GM21576 (cell line): ENCODE results near the gene P3H3.
A peak's percentile ranks its signal among the peaks of the same experiment; 100 is the strongest.

Experiments used
- ATAC-seq: cut with Tn5 transposase; IDR thresholded peaks from one replicate; pipeline ENCODE4 v1.9.1; 2021; ENCODE audit warnings: mild to moderate bottlenecking, moderate library complexity; ENCODE audit not compliant: unreplicated experiment

P3H3 gene

GRCh38 chr12:6827982-6828780 is at the start of gene P3H3:
Gene P3H3 (plus strand): TSS chr12:6828407. CDS start chr12:6828441, 34 bp downstream.
- ATAC-seq, result no peak

GRCh38 chr12:6778574-6779550 is 49.3 kb upstream of the P3H3 start:
- ATAC-seq, result peak; percentile 73

- ATAC-seq, result no peak
These were observed 48.3 kb upstream of the P3H3 start for GRCh38 chr12:6779708-6780432.

- no peak for ATAC-seq
These were observed 47.6 kb upstream of the P3H3 start for GRCh38 chr12:6780573-6780972.

- ATAC-seq, result no peak
These were observed 46.1 kb upstream of the P3H3 start for GRCh38 chr12:6782119-6782518.

- no peak for ATAC-seq
These were observed 45.2 kb upstream of the P3H3 start for GRCh38 chr12:6782850-6783566.

GRCh38 chr12:6783828-6784227 is 44.4 kb upstream of the P3H3 start:
- ATAC-seq, result no peak

GRCh38 chr12:6784296-6784695 is 43.9 kb upstream of the P3H3 start:
- ATAC-seq, result no peak

- ATAC-seq, result no peak
These were observed 43.4 kb upstream of the P3H3 start for GRCh38 chr12:6784761-6785160.

- ATAC-seq, result no peak
These were observed 41.7 kb upstream of the P3H3 start for GRCh38 chr12:6786416-6787094.

- ATAC-seq, result no peak
These were observed 40.9 kb upstream of the P3H3 start for GRCh38 chr12:6787309-6787708.

- ATAC-seq, result no peak
These were observed 39.0 kb upstream of the P3H3 start, which contains the start of gene CD4 for GRCh38 chr12:6788972-6789924. Gene CD4 (plus strand): TSS chr12:6789528. CDS start chr12:6800139, 10,611 bp downstream.

GRCh38 chr12:6790496-6791150 is 37.6 kb upstream of the P3H3 start:
- ATAC-seq, result no peak

GRCh38 chr12:6791931-6792520 is 36.2 kb upstream of the P3H3 start:
- no peak for ATAC-seq

- ATAC-seq, result no peak
These were observed 35.5 kb upstream of the P3H3 start for GRCh38 chr12:6792522-6793201.

- ATAC-seq, result no peak
These were observed 33.1 kb upstream of the P3H3 start for GRCh38 chr12:6795088-6795487.

GRCh38 chr12:6796576-6796975 is 31.6 kb upstream of the P3H3 start:
- ATAC-seq, result no peak
